Measurements from ENCODE around the gene CD99L2.
"Not testable (repeated sequence)": the region's sequence is repeated elsewhere in the genome, so short reads cannot be mapped to it uniquely, and the experiment has no call there.

CD99L2 gene

DNA sequence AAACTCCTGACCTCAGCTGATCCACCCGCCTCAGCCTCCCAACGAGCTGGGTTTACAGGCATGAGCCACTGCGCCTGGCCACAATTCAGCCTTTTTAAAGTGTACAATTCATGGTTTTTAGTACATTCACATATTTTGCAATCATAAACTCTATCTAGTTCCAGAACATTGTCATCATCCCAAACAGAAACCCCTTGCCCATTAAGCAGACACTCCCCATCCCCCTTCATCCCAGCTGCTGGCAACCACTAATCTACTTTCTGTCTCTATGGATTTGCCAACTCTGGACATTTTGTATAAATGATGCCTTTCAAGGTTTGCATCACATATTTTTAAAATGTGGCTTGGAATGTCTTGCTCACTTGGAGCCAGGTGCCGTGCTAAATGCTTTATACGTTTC lies 4.5 kb downstream of the CD99L2 start:
- no peak for DNase-seq

- no peak for DNase-seq
These were observed 9.3 kb downstream of the CD99L2 start for GRCh38 chrX:150889131-150889530.

DNA sequence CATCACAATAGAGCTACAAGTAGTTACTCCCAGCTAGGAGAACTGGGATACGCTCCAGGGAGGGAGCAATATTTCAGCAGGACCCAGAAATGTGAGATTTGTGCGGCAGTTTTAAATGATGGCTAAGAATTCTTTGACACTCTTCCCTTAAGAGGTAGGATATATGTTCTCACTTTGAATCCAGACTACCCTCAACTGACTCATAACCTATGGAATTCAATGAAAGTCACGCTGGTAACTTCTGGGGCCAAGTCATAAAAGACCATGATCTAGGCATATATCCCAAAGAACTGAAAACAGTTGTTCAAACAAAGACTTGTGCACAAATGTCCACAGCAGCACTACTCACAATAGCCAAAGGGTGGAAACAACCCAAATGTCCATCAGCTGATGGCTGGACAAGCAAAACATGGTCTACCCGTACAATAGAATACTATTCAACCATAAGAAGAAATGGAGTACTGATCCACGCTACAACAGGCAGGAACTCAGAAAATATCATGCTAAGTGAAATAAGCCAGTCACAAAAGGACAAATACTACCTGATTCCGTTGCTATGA lies 10.5 kb downstream of the CD99L2 start:
- no peak for DNase-seq

- not testable (repeated sequence) for DNase-seq
These were observed 11.2 kb downstream of the CD99L2 start for GRCh38 chrX:150887268-150887667.

DNA sequence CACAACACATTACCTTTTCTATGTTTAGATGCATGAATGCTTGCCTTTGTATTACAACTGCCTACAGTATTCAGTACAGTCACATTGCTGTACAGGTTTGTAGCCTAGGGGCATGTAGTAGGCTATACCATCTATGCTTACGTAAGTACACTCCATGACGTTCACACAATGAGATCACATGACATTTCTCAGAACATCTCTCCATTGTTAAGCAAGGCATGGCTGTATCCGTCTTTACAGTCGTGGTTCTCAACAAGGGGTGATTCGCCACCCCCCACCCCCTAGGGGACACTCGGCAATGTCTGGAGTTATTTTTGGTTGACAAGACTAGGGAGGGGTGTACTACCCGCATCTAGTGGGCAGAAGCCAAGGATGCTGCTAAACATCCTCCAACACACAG lies 12.1 kb downstream of the CD99L2 start:
- DNase-seq, result no peak

GRCh38 chrX:150880808-150881165 lies 17.7 kb downstream of the CD99L2 start:
- DNase-seq, result no peak

DNA sequence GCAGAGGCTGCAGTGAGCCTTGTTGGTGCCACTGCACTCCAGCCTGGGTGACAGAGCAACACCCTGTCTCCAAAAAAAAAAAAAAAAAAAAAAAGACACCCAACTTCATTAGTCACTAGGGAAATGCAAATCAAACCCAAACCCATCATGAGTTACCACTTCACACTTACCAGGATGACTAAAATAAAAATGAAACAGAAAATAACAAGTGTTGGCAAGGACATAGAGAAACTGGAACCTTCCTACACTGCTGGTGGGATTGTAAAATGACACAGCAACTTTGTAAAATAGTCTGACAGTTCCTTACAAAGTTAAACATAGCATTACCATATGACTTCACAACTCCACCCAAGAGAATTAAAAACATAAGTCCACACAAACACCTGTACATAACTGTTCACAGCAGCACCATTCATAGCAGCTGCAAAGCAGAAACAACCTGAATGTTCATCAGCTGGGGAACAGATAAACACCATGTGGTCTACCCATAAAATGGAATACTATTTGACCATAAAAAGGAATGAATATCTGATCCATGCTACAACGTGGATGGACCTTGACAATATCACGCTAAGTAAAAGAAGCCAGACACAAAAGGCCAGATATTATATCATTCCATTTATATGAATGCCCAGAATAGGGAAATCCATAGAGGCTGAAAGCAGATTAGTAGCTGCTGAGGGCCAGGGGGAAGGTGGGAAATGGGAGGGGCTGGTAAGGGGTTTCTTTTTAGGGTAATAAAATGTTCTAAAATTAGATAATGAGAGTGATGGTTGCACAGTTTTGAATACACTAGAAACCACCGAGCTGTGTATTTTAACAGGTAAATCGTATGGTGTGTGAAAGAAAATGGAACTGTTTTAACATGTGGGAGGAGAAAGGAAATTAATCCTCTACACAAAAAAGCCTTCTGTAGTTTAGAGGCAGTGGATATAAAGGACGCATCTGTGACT lies 18.3 kb downstream of the CD99L2 start:
- no peak for DNase-seq

- not testable (repeated sequence) for DNase-seq
These were observed 22.8 kb downstream of the CD99L2 start for GRCh38 chrX:150875621-150876020.

- no peak for DNase-seq
These were observed 24.0 kb downstream of the CD99L2 start for GRCh38 chrX:150874448-150874847.

GRCh38 chrX:150873616-150874015 lies 24.9 kb downstream of the CD99L2 start:
- DNase-seq, result no peak

- DNase-seq, result no peak
These were observed 25.6 kb downstream of the CD99L2 start for GRCh38 chrX:150872773-150873336.

DNA sequence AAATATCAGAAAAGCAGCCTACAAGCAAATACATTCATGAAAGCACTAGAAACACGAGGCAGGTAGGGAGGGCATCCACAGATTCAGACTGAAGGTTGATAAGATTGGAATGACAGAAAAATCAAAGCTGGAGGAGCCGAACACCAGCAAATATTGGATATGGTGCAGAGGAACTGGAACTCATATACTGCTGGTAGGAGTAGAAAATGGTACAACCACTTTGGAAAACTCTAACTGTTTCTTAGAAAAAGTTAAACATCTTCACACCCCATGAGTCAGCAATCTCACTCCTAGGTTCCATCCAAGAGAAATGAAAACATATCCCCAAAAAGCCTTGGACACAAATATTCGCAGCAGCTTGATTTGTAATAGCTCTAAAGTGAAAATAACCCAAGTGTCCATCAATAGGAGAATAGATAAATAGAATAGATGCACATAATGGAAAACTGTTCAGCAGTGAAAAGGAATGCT lies 27.1 kb downstream of the CD99L2 start:
- DNase-seq, result no peak

- no peak for DNase-seq
These were observed 27.8 kb downstream of the CD99L2 start for GRCh38 chrX:150870487-150871340.

GRCh38 chrX:150870029-150870428 lies 28.4 kb downstream of the CD99L2 start:
- no peak for DNase-seq

DNA sequence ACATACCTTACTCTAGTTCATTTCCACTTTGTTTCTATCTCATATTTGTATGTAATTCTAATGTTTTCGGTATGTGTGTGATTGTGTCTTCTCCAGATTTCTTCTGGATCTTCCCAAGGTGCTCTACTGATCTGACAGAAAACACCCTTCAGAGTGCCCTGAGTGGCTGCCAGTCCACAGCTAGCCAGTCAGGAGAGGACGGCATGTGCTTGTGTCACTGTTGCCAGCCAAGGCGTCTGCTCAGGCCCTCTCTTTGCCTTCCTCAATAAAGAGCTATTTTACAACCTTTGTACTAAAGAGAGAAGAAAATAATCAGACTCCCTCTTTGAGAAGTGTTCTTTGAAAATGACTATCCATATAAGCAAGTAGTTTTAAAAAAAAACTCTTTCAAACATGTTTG lies 29.0 kb downstream of the CD99L2 start:
- no peak for DNase-seq

DNA sequence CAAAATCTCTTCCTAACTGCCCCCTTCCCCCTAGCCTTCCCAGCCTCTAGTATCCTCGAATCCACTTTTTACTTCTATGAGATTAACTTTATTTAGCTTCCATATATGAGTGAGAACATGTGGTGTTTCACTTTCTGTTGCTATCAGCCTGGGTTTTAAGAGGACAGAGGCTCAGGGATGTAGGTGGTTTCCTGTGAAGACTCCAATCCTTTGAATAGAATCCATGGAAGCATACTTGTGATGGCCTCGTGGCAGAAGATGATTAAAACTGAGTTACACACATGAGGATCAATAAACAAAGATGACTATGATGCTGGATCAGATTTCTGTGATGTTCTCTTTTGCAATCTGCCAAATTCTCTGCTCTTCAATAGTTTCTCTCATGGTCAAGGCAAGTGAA lies 29.8 kb downstream of the CD99L2 start:
- no peak for DNase-seq

DNA sequence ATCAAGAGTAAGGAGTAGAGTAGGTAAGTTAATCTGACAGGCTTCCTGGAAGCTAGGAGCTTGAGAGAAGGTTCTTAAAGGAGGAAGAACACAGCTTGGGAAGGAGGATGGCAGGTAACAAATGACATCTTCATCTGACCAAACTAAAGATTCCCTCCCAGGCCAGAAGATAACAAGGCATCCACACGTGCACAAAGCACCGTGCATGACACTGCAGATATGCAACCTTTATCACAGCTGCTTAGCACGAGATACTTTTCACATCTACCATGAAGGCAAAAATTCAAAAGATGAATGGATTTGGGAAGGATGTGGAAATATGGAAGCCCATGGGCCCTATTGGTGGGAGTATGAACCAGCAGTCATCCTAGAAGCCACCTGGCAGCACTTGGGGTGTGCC lies 34.3 kb downstream of the CD99L2 start:
- no peak for DNase-seq

DNA sequence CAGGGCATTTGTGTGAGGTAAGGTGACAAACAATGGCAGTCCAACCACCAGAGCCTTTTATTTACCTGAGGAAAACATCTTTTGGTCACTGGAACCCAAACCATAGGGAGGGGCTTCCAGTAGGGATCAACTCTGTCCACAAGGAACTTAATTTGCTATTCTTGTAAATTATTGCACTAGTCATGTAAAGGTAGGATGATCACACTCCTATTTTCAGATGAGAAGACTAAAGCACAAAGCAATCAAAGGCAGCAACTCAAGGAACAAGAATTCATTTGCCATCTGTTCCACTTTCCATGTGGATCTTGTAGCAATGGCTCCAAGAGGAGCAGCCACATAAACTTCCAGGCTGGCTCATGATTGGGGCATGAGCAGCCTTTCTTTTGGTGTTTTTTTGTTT lies 35.3 kb downstream of the CD99L2 start:
- no peak for DNase-seq

GRCh38 chrX:150857453-150857852 lies 41.0 kb downstream of the CD99L2 start:
- no peak for DNase-seq

GRCh38 chrX:150856785-150857184 lies 41.7 kb downstream of the CD99L2 start:
- no peak for DNase-seq

DNA sequence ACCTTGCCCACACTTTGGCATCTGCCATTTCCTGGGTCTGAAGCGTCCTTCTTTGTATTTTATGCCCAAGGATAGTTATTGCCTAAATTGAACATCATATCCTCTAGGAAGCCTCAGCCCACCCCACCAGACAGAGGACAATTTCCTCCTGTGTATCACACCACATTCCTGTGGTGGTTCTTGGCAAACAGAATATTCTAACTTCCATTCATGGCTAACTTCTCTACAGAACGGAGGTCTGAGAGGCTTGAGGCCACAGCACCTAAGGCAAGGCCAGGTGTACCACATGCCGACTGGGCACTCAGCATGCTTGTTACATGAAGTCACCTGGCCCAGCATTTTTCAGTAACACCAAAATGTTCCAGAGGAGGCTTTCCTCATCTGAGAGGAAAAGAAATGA lies 42.4 kb downstream of the CD99L2 start:
- DNase-seq, result no peak

- no peak for DNase-seq
These were observed 43.6 kb downstream of the CD99L2 start for GRCh38 chrX:150854856-150855255.

All from stimulated activated CD4-positive, alpha-beta T cell treated with anti-CD3 and anti-CD28 coated beads, Interleukin-4, amount 100 ng/mL, for 4 hours (primary cell).